CD4-positive, alpha-beta memory T cell (primary cell): ENCODE results near the gene RFC3. TPM values are rescaled to one million over a fixed set of nuclear protein-coding genes. Genes with fewer than 3 reads are reported as not detected.
"Not testable (repeated sequence)": the region's sequence is repeated elsewhere in the genome, so short reads cannot be mapped to it uniquely, and the experiment has no call there.

ENCODE experiments used
- CTCF ChIA-PET: fragments of 350-600 bp; sonication (Branson Sonifier 250); formaldehyde crosslinking; loops from one replicate; lab custom pipeline; 2021; ENCODE audit warnings: inconsistent platforms; ENCODE audit not compliant: partially characterized antibody; lab: Charles Lee
- POLR2A ChIA-PET: fragments of 350-600 bp; sonication (Branson Sonifier 250); formaldehyde crosslinking; loops from one replicate; lab custom pipeline; 2021; ENCODE audit not compliant: partially characterized antibody; lab: Charles Lee
- DNase-seq, 5 donors: peaks; one replicate each; pipeline versions ENCODE4 v3.0.0 to v3.0.0-alpha.2; 2020 to 2022; ENCODE audit warnings: mixed read lengths in 1 of 5
- H3K27ac ChIP-seq: one replicate; pipeline ENCODE4 v1.7.0; 2013; ENCODE audit warnings: low read depth, low read length
- H3K27me3 ChIP-seq: 2 replicates; pipeline ENCODE4 v1.7.0; 2013; ENCODE audit warnings: mild to moderate bottlenecking, low read length, moderate library complexity; ENCODE audit not compliant: insufficient read depth
- H3K36me3 ChIP-seq: 2 replicates; pipeline ENCODE4 v1.7.0; 2013; ENCODE audit warnings: mild to moderate bottlenecking, low read length, moderate library complexity; ENCODE audit not compliant: insufficient read depth
- H3K4me1 ChIP-seq: 2 replicates; pipeline ENCODE4 v1.7.0; 2013; ENCODE audit warnings: mild to moderate bottlenecking, low read length, moderate library complexity; ENCODE audit not compliant: insufficient read depth
- H3K4me3 ChIP-seq, 2 donors: one replicate each; pipeline ENCODE4 v1.7.0; 2013; ENCODE audit warnings: low read length in 2 of 2, mild to moderate bottlenecking in 1 of 2
- H3K9me3 ChIP-seq, 2 donors: one replicate each; pipeline ENCODE4 v1.7.0; 2013; ENCODE audit warnings: low read length in 2 of 2, control low read depth in 1 of 2; ENCODE audit not compliant: control insufficient read depth in 1 of 2
- H3K27ac Mint-ChIP-seq, 7 donors: one replicate each; pipeline ENCODE4 v1.8.0; 2020 to 2021; ENCODE audit warnings: mixed read lengths in 7 of 7, mild to moderate bottlenecking in 6 of 7, inconsistent platforms in 3 of 7, moderate library complexity in 3 of 7
- H3K27me3 Mint-ChIP-seq, 2 donors: one replicate each; pipeline ENCODE4 v1.8.0; 2020 to 2021; ENCODE audit warnings: mixed read lengths in 2 of 2
- H3K36me3 Mint-ChIP-seq, 2 donors: one replicate each; pipeline ENCODE4 v1.8.0; 2020 to 2021; ENCODE audit warnings: mixed read lengths in 2 of 2, inconsistent platforms in 1 of 2, mild to moderate bottlenecking in 1 of 2
- H3K4me1 Mint-ChIP-seq, 4 donors: one replicate each; pipeline ENCODE4 v1.8.0; 2020 to 2021; ENCODE audit warnings: mixed read lengths in 4 of 4, mild to moderate bottlenecking in 1 of 4
- H3K4me3 Mint-ChIP-seq, 8 donors: one replicate each; pipeline ENCODE4 v1.8.0; 2020 to 2021; ENCODE audit warnings: mixed read lengths in 8 of 8, mild to moderate bottlenecking in 7 of 8, moderate library complexity in 6 of 8, inconsistent platforms in 3 of 8
- H3K9me3 Mint-ChIP-seq, 8 donors: one replicate each; pipeline ENCODE4 v1.8.0; 2020 to 2021; ENCODE audit warnings: mixed read lengths in 8 of 8, mild to moderate bottlenecking in 5 of 8, inconsistent platforms in 3 of 8, moderate library complexity in 1 of 8
- intact Hi-C: fragments of 100-400 bp; cut with micrococcal nuclease; formaldehyde crosslinking; loops from one replicate; pipeline ENCODE4 v1.15.1; 2023
- polyA plus RNA-seq, 2 donors: library from polyadenylated mRNA; unstranded; fragments of 300-500 nt; fragmentation: Illumina TruSeq; gene quantifications; one replicate each; pipeline ENCODE4 v1.2.3, GENCODE V29; 2021
- total RNA-seq, 2 experiments: library from RNA; stranded (reverse); gene quantifications; one replicate each; pipeline ENCODE4 v1.2.3, GENCODE V29; 2021

RFC3 gene
- total and polyA plus RNA-seq, 4 experiments from 2014 or later = 4.1 to 5.1 (median 4.9) TPM

GRCh38 chr13:33783212-33783611 lies 34.7 kb upstream of the RFC3 start:
- H3K27me3 ChIP-seq, H3K27ac ChIP-seq, H3K4me3 ChIP-seq, DNase-seq, H3K36me3 ChIP-seq, H3K4me3 Mint-ChIP-seq, CTCF ChIA-PET, H3K9me3 Mint-ChIP-seq, H3K27ac Mint-ChIP-seq, POLR2A ChIA-PET, H3K9me3 ChIP-seq, intact Hi-C loops, H3K27me3 Mint-ChIP-seq, H3K36me3 Mint-ChIP-seq: not testable (repeated sequence)
- H3K4me1 Mint-ChIP-seq = peaks cover 11 to 16% (median 14%) of the 10 kb centered on the region in 4 donors
- peaks cover 14% of the 10 kb centered on the region for H3K4me1 ChIP-seq

GRCh38 chr13:33784738-33785137 lies 33.2 kb upstream of the RFC3 start:
- Mint-ChIP-seq H3K4me1 (peaks cover 11 to 16% (median 14%) of the 10 kb centered on the region in 4 donors), H3K36me3 (peaks cover 3% of the 10 kb centered on the region in 2 donors), H3K27me3 (peaks cover 1 to 5% of the 10 kb centered on the region in 2 donors), H3K9me3 (peaks cover 0 to 7% (median 2%) of the 10 kb centered on the region in 8 donors), H3K27ac (no peak overlapping the region), H3K4me3 (peak overlapping the region in 1 of 8 donors; percentile 15)
- intact Hi-C loops = no loop called here
- H3K27ac ChIP-seq = no peak overlapping the region
- no peak overlapping the region for H3K4me3 ChIP-seq
- no peaks in the 10 kb centered on the region for H3K9me3 ChIP-seq
- POLR2A ChIA-PET = no interaction called here
- peaks cover 14% of the 10 kb centered on the region for H3K4me1 ChIP-seq
- no peak for DNase-seq
- CTCF ChIA-PET = no interaction called here
- H3K27me3 ChIP-seq = no peaks in the 10 kb centered on the region
- no peaks in the 10 kb centered on the region for H3K36me3 ChIP-seq

- no peaks in the 10 kb centered on the region for H3K9me3 ChIP-seq
- peaks cover 1 to 3% of the 10 kb centered on the region in 2 donors for H3K27me3 Mint-ChIP-seq
- CTCF ChIA-PET = no interaction called here
- H3K27ac ChIP-seq = no peak overlapping the region
- peaks cover 3% of the 10 kb centered on the region in 2 donors for H3K36me3 Mint-ChIP-seq
- H3K9me3 Mint-ChIP-seq = peaks cover 0 to 7% (median 2%) of the 10 kb centered on the region in 8 donors
- peaks cover 11 to 16% (median 14%) of the 10 kb centered on the region in 4 donors for H3K4me1 Mint-ChIP-seq
- H3K4me1 ChIP-seq = peaks cover 14% of the 10 kb centered on the region
- POLR2A ChIA-PET = no interaction called here
- H3K27me3 ChIP-seq = no peaks in the 10 kb centered on the region
- H3K36me3 ChIP-seq = no peaks in the 10 kb centered on the region
- H3K4me3 ChIP-seq = no peak overlapping the region
- peak overlapping the region in 2 of 7 donors; percentile 15 to 54 for H3K27ac Mint-ChIP-seq
- DNase-seq = no peak
- intact Hi-C loops = no loop called here
- H3K4me3 Mint-ChIP-seq = peak overlapping the region in 1 of 8 donors; percentile 58
Observed at GRCh38 chr13:33785384-33785783, 32.6 kb upstream of the RFC3 start.

GRCh38 chr13:33787051-33787591 lies 30.8 kb upstream of the RFC3 start:
- Histone ChIP-seq H3K36me3 (no peaks in the 10 kb centered on the region), H3K27ac (peak overlapping the region; percentile 49), H3K9me3 (no peaks in the 10 kb centered on the region), H3K27me3 (no peaks in the 10 kb centered on the region), H3K4me1 (peaks cover 14% of the 10 kb centered on the region), H3K4me3 (peak overlapping the region; percentile 2 to 67)
- ChIA-PET POLR2A (no interaction called here), CTCF (interaction anchor here (0.6 to 1.2 kb wide), 3 partner anchors 10 to 1224 kb away, joined by 3 to 4 read pairs (median 3); no protein-coding TSS in a partner anchor)
- Mint-ChIP-seq H3K27ac (peak overlapping the region; percentile 75 to 90 (median 87)), H3K36me3 (peaks cover 3% of the 10 kb centered on the region in 2 donors), H3K9me3 (peaks cover 0 to 7% (median under 1%) of the 10 kb centered on the region in 8 donors), H3K27me3 (peaks cover 3% of the 10 kb centered on the region in 2 donors), H3K4me3 (peak overlapping the region; percentile 84 to 91 (median 86)), H3K4me1 (peaks cover 13 to 16% (median 14%) of the 10 kb centered on the region in 4 donors)
- DNase-seq = peak; percentile 30 to 42 (median 36)
- intact Hi-C loops = loop anchor here (1.0 kb wide), 1 partner anchor 30 kb away; no protein-coding TSS in a partner anchor

GRCh38 chr13:33789066-33789606 lies 28.8 kb upstream of the RFC3 start:
- Histone ChIP-seq H3K4me3 (no peak overlapping the region), H3K27ac (no peak overlapping the region), H3K4me1 (peaks cover 14% of the 10 kb centered on the region), H3K36me3 (no peaks in the 10 kb centered on the region), H3K9me3 (no peaks in the 10 kb centered on the region), H3K27me3 (no peaks in the 10 kb centered on the region)
- intact Hi-C loops = no loop called here
- Mint-ChIP-seq H3K4me3 (no peak overlapping the region), H3K27me3 (peaks cover 3% of the 10 kb centered on the region in 2 donors), H3K9me3 (peaks cover 0 to 7% (median under 1%) of the 10 kb centered on the region in 8 donors), H3K4me1 (peaks cover 13 to 16% (median 14%) of the 10 kb centered on the region in 4 donors), H3K36me3 (peaks cover 3% of the 10 kb centered on the region in 2 donors), H3K27ac (no peak overlapping the region)
- CTCF ChIA-PET = no interaction called here
- POLR2A ChIA-PET = no interaction called here
- no peak for DNase-seq

- no peak overlapping the region for H3K27ac ChIP-seq
- no peaks in the 10 kb centered on the region for H3K9me3 ChIP-seq
- H3K4me1 ChIP-seq = peaks cover 14% of the 10 kb centered on the region
- Mint-ChIP-seq H3K4me3 (no peak overlapping the region), H3K36me3 (peaks cover under 1 to 3% of the 10 kb centered on the region in 2 donors), H3K27me3 (peaks cover 2 to 3% of the 10 kb centered on the region in 2 donors), H3K9me3 (peaks cover 0 to 5% (median 0%) of the 10 kb centered on the region in 8 donors), H3K27ac (no peak overlapping the region), H3K4me1 (peaks cover 13 to 16% (median 14%) of the 10 kb centered on the region in 4 donors)
- DNase-seq = no peak
- H3K36me3 ChIP-seq = no peaks in the 10 kb centered on the region
- intact Hi-C loops = no loop called here
- ChIA-PET CTCF (no interaction called here), POLR2A (no interaction called here)
- no peak overlapping the region for H3K4me3 ChIP-seq
- H3K27me3 ChIP-seq = no peaks in the 10 kb centered on the region
Observed at GRCh38 chr13:33789739-33790138, 28.2 kb upstream of the RFC3 start.

GRCh38 chr13:33793726-33794125 lies 24.2 kb upstream of the RFC3 start:
- H3K9me3 ChIP-seq = no peaks in the 10 kb centered on the region
- Mint-ChIP-seq H3K27me3 (peaks cover 0 to 6% of the 10 kb centered on the region in 2 donors), H3K4me1 (peaks cover 0 to 2% (median 0%) of the 10 kb centered on the region in 4 donors), H3K36me3 (no peaks in the 10 kb centered on the region), H3K4me3 (no peak overlapping the region), H3K9me3 (peaks cover 0 to 4% (median 0%) of the 10 kb centered on the region in 8 donors), H3K27ac (no peak overlapping the region)
- H3K4me1 ChIP-seq = no peaks in the 10 kb centered on the region
- no peak overlapping the region for H3K4me3 ChIP-seq
- CTCF ChIA-PET = no interaction called here
- no peaks in the 10 kb centered on the region for H3K36me3 ChIP-seq
- no peak for DNase-seq
- no peaks in the 10 kb centered on the region for H3K27me3 ChIP-seq
- H3K27ac ChIP-seq = no peak overlapping the region
- intact Hi-C loops = no loop called here
- POLR2A ChIA-PET = no interaction called here
